BJ (cell line): ENCODE measurements around the gene ZNF134. TPM values are rescaled to one million over a fixed set of nuclear protein-coding genes. Genes with fewer than 3 reads are reported as not detected.

Experiments used
- CTCF ChIA-PET: fragments of 350-600 bp; formaldehyde crosslinking; extraction: SDS; loops from one replicate; lab custom pipeline; 2021; ENCODE audit warnings: antibody characterized with exemption, inconsistent platforms; lab: Yijun Ruan, JAX
- POLR2A ChIA-PET: fragments of 300-600 bp; sonication (Branson Sonifier 250); formaldehyde crosslinking; extraction: SDS; loops from one replicate; lab custom pipeline; 2021; ENCODE audit warnings: antibody characterized with exemption; lab: Charles Lee
- DNase-seq: peaks from one replicate; pipeline ENCODE4 v3.0.0-alpha.2; 2011; ENCODE audit warnings: low read depth
- H3K27me3 ChIP-seq: 2 replicates; pipeline ENCODE4 v1.6.0; 2011; ENCODE audit warnings: low read length; ENCODE audit not compliant: control insufficient read depth, insufficient read depth
- H3K36me3 ChIP-seq: 2 replicates; pipeline ENCODE4 v1.5.1; 2011; ENCODE audit warnings: low read length; ENCODE audit not compliant: control insufficient read depth, insufficient read depth
- H3K4me3 ChIP-seq: 2 replicates; pipeline ENCODE4 v1.5.1; 2011; ENCODE audit warnings: low read depth, mild to moderate bottlenecking, control low read depth, low read length
- polyA plus RNA-seq: library from polyadenylated mRNA; depleted of rRNA; stranded (reverse); fragments of >200 nt; gene quantifications from 2 replicates; pipeline ENCODE4 v1.2.3, GENCODE V29; 2011
- TF ChIP-seq, protein P1 (sequence below): IDR thresholded peaks from 2 replicates; pipeline ENCODE4 v1.5.1; 2011; ENCODE audit warnings: low read depth, mild to moderate bottlenecking, control low read depth, inconsistent platforms, low read length, moderate library complexity; ENCODE audit not compliant: insufficient read depth

Gene ZNF134
- polyA plus RNA-seq, 1 experiment: 6.5 TPM

DNA sequence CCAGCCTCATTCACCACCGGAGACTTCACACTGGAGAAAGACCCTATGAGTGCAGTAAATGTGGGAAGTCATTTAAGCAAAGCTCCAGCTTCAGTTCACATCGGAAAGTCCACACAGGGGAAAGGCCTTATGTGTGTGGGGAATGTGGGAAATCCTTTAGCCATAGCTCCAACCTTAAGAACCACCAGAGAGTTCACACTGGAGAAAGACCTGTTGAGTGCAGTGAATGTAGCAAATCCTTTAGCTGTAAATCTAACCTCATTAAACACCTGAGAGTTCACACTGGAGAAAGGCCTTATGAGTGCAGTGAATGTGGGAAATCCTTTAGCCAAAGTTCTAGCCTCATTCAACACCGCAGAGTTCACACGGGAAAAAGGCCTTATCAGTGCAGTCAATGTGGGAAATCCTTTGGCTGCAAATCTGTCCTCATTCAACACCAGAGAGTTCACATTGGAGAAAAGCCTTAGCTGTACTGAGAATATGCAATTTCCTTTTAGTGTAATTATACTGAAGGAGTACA, 27.7 kb downstream of the ZNF134 start:
- H3K4me3 ChIP-seq: no peak overlapping the region
- TF ChIP-seq, protein P1, sequence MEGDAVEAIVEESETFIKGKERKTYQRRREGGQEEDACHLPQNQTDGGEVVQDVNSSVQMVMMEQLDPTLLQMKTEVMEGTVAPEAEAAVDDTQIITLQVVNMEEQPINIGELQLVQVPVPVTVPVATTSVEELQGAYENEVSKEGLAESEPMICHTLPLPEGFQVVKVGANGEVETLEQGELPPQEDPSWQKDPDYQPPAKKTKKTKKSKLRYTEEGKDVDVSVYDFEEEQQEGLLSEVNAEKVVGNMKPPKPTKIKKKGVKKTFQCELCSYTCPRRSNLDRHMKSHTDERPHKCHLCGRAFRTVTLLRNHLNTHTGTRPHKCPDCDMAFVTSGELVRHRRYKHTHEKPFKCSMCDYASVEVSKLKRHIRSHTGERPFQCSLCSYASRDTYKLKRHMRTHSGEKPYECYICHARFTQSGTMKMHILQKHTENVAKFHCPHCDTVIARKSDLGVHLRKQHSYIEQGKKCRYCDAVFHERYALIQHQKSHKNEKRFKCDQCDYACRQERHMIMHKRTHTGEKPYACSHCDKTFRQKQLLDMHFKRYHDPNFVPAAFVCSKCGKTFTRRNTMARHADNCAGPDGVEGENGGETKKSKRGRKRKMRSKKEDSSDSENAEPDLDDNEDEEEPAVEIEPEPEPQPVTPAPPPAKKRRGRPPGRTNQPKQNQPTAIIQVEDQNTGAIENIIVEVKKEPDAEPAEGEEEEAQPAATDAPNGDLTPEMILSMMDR: no peak
- peaks cover 19% of the 10 kb centered on the region for H3K36me3 ChIP-seq
- no peak for DNase-seq
- ChIA-PET POLR2A (no interaction called here), CTCF (no interaction called here)
- H3K27me3 ChIP-seq: no peaks in the 10 kb centered on the region

DNA sequence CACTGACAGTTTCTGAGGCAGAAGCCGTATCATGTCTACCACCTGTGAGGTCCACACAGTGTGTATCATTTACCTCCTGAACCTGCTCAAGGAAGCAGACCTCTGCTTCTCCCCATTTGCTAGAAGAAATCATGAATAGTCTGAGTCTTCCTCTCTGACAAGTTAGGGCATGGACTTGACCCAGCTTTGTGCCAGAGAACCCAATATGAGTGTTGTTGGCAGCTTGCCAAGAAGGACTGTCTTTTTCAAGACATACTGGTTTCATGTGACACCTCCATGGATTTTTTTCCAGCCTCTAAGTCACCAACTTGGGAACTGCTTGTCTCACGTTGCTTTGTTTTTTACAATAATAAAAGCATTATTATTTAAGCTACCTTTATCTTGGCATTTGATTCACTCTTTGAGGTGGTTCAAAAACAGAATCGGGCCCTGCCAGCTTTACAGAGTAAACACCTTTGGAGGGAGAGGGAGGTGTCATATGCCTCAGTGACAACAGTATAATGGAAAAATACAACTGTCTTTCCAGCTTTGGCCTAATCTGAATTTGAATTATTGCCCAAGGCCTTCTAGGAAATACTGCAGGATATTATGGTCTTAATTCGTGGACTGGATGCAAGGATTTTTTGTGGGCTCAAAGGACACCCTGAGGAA, 28.5 kb downstream of the ZNF134 start:
- TF ChIP-seq, protein P1: no peak
- no peaks in the 10 kb centered on the region for H3K27me3 ChIP-seq
- ChIA-PET CTCF (interaction anchor here (0.5 to 0.6 kb wide), 3 partner anchors 9 to 677 kb away, joined by 3 read pairs; no protein-coding TSS in a partner anchor), POLR2A (interaction anchor here (0.5 kb wide), 1 partner anchor 10 kb away, joined by 6 read pairs; no protein-coding TSS in a partner anchor)
- H3K4me3 ChIP-seq: no peak overlapping the region
- peaks cover 19% of the 10 kb centered on the region for H3K36me3 ChIP-seq
- DNase-seq: no peak

DNA sequence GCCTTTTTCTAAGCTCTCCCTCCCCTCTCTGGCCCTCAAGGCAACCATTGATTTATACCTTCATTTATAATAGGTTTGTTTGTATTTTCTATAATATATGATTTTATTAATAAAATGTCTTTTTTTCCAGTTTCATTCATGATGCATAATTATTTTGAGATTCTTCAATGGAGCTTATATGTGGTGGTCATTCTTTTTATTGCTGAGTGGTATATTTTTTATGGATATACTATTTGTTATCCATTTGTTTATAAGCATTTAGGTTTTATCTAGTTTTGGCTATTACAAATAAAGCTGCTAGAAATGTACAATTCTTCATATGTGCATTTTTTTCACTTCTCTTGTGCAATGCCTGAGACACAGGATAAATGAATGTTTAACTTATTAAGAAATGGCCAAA, 29.7 kb downstream of the ZNF134 start:
- TF ChIP-seq, protein P1: no peak
- DNase-seq: no peak
- Histone ChIP-seq H3K36me3 (peaks cover 19% of the 10 kb centered on the region), H3K4me3 (no peak overlapping the region), H3K27me3 (no peaks in the 10 kb centered on the region)
- CTCF ChIA-PET: interaction anchor here (0.6 kb wide), 1 partner anchor 1759 kb away, joined by 5 read pairs; no protein-coding TSS in a partner anchor
- POLR2A ChIA-PET: no interaction called here

DNA sequence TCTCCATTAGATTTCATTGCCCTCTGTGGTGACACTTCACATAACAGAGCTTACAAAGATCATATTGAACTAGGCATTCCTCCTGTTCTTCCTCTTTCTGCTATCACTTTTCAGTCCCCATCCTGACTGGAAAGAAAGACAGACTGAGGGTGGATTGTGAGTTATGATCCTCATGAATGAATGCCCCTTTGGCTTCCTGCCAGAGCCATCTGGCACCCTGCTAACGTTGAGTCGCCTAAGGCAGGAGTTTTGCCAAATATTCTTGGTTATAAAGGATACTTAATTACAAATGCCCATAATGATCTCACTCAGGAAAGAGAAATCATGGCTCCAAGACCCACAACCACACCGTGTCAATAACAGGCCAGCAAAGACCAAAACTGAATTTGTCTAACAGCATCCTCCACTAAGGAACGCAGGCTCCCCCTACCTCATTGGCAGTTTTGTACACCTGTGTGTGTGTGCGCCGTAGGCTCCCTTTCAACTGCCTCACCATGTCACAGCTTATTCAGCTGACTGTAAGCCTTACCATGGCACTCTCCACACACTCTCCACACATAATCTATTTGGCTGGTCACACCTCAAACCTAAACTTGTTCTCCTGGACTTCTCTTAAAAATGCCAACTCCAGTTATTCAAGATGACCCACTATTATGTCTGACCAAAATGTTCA, 34.4 kb downstream of the ZNF134 start:
- ChIA-PET CTCF (interaction anchor here (1.3 kb wide), 1 partner anchor 15 kb away, joined by 3 read pairs; the partner anchor contains the start of gene ZNF211), POLR2A (no interaction called here)
- DNase-seq: no peak
- no peaks in the 10 kb centered on the region for H3K27me3 ChIP-seq
- TF ChIP-seq, protein P1: no peak
- no peaks in the 10 kb centered on the region for H3K36me3 ChIP-seq
- H3K4me3 ChIP-seq: no peak overlapping the region

DNA sequence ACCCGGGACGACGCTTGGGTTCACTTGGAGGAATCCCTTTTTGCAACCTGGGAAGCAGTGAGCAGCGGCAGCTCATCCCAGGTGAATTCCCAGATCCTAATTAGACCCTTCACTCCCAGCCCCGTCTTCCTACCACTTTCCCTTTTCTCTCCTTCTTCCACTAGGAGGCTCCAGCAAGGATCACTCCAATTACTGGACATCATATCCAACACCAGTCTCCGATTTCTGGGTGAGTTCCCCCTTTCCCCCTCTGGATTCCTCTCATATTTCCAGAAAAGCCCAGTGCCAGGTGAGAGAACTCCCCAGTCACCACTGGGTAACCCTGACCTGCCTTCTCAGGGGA, 37.6 kb downstream of the ZNF134 start:
- POLR2A ChIA-PET: no interaction called here
- Histone ChIP-seq H3K27me3 (no peaks in the 10 kb centered on the region), H3K4me3 (no peak overlapping the region), H3K36me3 (no peaks in the 10 kb centered on the region)
- CTCF ChIA-PET: interaction anchor here (1.2 kb wide), 1 partner anchor 13 kb away, joined by 3 read pairs; no protein-coding TSS in a partner anchor
- TF ChIP-seq, protein P1: 0 out of 2 replicates have a peak, but pooled peaks have one; percentile 5
- DNase-seq: no peak
